Putamen (tissue), 1 donor: Measurements from ENCODE around the gene PDYN.
A peak's percentile ranks its signal among the peaks of the same experiment; 100 is the strongest.

Source experiments
- DNase-seq: peaks from one replicate; pipeline ENCODE4 v3.0.0-alpha.2; 2016; ENCODE audit warnings: low spot score

PDYN gene

DNA sequence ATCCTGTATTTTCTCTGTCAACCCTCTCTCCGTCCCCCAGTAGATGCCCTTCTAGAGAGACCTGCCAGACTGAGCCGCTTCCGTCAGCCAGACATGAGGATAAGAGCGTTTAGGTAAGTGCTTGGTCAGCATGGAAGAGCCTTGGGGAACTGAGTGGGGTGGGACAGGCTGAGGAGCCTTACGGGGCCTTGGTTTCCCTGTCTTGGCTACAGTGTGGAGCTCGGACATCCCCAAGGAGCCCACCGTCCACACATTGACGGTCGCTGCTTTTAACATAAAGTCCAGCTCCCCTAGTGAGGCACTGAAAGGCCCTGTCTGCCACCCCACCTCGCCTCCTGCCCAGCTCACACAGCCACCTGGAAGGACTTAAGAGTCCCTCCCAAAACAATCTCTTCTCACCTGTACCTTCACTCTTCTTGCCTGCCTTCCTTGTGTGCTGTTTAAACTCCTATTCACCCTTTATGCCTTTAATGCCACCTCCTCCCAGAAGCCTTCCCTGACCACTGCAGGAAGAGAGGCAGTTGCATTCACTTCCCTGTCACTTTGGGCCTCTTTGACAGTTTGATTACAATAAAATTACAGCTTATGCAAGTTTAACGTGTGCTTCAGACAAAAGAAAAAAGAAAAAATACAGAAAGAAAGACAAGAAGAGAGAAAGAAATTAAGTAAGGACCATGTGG is 42.3 kb downstream of the PDYN start:
- no peak for DNase-seq

DNA sequence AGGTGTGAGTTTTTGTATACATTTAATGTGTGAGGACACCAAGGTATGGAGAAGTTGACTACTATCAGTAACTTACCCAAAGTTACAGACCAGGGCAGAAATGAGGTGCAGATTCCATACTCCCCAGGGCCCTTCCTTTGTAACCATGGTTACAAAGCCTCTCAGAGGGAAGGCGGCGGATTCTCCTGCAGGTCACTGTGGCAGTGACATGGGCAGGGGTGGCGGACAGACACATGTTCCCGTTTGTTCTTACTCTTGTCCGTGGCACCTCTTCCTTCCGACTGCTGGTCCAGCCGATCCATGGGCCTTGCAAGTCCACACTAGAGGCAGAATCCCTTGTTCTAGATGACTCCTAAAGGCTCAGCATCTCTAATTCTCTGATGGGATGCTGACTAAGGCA is 43.0 kb downstream of the PDYN start:
- no peak for DNase-seq

DNA sequence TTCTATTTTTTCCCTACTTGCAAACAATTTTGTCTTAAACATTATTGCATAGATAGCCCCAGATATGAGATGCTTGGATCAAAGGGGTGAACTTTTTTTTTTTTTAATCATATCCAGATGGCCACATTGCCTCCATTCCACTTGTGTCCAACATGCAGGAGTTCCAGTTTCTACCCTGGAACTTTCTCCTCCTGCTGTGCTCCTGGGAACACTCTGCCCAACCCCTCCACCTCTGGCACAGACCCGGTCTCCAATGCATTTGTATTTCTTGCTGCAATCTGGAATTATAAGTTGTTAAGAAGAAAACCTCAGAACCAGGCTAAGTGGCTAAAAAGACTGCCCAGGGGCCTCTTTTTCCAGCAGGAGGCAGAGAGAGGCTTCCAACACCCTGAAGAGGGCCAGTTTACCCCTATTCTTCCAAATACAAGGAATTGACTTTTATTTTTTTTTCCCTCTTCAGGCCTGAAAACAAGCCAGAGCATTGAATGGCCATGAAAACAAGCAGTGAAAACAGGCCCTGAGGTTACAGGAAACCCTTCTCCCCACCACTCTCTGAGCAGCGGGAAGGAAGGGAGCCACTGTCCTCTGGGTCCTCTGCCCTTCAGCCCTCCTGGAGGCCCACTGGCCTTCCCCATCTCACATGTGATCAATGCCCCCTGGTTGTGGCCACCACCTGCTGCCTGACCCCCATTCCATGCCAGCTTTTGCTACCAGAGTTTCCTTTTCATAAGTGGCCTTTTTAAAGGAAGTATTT is 44.3 kb downstream of the PDYN start:
- DNase-seq, result peak; percentile 52

DNA sequence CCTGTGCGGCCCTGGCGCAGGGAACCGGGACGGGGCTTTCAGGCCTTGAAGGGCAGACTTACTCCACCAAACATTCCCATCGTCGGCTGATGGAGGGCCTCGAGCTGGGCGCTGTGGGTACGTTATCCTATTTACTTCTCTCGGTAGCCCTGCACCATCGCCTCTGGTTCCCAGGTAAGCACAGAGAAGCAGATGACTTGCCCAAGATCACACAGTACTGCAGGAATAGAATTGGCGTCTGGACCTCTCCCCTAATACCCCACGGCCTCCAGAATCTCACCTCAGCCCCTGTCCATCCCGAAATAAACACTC is 46.4 kb downstream of the PDYN start:
- DNase-seq, result no peak

DNA sequence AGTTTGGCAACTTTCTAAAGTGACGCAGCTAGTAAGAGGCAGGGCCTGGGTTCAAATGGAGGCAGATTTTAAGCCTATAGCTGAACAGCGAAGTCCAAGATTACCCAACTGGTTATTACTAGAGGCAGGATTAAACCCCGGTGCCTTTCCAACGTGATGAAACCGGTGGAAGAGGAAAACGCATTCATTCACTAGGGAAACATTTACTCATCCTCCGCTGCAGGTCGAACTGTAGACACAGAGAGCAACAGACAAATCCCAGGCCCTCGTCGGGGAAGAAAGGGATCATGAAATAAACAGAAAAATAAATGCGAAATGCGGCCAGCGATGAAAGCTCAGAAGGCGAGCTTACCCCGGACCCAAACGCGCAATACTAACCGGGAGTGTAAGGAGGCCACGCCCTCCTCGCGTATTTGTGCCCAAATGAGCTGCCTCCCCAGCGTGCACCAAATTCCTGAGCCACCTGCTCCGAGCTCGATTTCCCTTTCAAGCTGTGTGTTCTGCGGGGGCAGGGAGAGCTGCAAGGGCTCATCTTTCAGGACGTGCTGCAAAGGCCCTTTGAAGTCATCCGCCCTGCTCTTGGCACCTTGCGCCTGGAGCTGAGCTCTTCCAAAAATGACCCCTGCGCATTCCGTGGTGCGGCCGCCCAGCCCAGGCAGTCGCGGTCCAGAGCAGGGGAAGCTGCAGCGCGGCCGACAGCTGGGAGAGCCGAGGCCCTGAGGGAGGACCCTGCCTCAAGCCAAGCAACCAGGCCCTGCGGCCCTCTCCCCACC is 46.9 kb downstream of the PDYN start:
- peak; percentile 33 for DNase-seq

DNA sequence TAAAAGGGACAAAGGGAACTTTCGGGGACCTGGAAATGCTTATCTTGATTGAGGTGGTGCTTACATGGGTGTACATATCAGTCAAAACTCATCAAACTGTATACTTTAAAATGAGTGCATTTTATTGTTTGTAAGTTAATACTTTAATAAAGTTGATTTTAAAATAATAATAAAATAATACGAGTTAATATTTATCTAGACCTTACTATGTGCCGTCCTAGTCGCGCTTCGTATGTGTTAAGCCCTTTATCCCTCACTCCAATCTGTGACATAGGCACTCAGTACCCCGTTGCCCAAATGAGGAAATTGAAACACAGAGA is 47.5 kb downstream of the PDYN start:
- DNase-seq, result no peak

DNA sequence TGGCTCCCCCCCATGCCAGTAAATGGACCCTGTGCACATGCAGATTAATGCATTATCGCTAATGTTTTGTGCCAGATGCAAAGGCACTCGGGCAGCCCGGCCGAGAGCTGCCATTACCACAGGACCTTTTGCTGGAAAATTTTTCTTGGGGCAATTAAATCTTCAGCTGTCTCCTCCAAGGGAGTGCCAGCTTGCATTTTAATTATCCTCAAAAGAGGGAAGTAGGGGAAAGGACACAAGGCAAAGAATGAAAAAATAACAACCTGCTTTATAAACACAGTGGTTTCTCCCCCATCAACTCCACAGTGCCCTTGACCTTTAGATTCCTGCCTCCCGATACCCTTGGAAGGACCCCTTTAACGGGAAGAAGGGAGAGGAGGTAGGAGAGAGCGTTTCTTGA is 48.2 kb downstream of the PDYN start:
- no peak for DNase-seq

DNA sequence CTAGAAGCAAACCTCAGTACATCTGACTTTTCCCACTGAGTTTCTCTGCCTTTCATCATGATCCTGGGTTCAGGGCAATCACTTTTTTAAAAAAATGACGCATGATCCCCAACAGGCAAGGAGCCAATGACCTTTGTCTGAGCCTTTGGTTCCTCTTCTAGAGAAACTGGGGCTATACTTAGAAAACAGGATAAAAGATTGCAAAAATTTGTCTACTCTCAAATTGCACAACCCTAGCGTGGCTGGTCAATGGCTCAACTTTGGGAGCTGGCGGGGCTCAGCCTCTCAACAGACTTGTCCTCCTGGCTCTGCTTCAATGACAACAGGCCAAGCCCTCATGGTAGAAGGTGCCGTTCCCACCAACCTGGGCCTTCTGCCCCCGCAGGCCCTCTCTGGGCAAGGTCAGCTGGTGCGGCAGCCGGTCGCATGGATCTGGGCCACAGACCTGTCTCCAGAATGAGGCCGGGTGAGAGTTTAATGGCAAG is 48.7 kb downstream of the PDYN start:
- DNase-seq, result peak; percentile 56

DNA sequence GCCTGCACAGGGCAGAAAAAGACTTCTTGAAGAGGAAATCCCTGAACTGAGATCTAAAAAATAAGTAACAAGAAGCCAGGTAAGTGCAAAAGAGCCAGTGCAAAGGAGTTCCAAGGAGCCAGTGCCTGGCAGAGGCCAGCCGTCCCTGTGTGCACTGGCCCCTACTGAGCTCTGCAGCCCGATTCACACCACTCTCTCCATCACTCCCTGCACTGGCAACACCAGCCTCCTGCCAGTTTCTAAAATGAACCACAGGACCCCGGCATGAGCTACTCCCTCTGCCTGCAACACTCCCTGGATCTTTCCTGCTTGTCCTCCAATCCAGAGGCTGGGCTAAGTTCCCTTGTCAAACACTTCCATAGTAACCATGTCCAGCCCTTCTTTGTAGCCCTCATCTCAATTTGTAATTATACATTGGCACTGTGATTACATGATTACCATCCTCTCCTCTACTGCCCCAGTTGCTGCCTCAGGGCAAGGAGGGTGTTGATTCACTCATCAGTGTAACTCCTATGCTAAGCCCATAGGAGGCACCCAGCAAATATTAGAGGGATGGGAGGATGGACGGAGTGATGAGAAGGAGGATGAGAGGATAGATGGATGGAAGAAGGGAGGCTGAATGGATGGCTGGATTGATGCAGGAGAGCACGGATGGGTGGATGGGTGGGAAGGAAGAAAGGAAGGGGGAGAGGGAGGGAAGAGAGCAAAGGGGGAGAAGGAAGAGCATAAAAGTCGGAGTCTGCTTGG is 49.3 kb downstream of the PDYN start:
- no peak for DNase-seq

DNA sequence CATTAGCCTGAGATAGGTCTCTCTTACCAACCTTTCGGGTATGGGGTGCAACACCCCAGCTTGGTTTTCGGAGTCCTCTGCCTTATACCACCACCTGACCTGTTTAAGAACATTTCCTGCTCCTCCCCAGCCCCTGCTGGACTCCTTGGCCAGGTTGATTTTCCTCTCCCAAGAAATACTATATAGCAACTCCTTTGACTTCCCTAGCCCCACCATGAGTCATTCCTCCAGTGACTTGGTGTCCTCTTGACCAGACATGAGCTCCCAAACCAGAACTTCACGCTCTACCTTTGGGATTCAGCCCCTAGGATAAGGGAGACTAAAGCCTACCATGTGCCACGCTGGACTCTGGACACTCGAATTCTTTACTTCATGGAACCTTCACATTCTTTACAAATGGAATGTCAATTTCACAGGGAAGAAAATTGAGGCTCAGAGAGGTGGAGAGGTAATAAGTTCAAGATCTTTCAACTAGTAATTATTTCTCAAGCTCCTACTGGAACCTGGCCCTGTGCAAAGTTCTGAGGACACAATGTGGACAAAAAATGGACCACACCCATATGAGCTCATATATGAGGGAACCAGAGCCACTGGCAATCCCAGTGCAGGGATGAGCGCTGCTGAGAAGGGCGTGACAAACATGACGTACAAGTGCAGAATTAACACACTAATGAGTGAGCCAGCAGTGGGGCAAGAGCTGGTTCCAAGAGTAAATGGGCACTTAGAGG is 50.4 kb downstream of the PDYN start:
- DNase-seq, result no peak

DNA sequence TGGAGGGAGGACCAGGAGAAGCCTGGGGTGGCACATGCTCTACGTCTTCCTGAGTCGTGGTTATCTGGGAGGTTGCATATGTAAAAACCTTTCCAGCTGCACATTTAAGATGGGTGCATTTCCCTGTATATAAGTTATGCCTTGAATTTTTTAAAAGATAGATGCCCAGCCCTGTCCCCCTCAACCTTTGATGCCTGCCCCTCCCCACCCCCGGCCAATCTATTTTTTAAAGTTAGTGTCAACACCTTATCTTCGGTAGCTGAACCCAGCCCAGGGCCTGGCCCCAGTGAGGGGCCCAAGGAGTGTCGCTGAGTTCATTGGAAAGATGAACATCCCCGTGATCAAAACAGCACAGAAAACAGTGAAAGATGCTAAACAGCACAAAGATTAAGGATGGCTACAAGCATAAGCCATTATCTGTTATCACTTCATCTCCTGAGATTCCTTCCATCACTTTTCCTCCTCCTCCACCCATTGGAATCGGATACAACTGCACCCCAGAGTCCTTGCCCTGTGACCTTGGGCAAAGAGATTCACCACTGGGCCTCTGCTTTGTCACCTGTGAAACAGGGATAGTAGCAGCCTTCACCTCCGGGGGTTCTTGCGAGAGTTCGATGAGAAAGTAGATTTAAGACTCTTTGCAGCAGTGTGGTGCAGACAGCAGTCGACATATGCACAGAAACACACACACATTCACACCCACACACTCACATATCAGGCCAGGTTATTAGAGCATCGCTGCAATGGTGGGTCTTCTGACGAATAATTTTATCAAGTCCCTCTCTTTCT is 51.2 kb downstream of the PDYN start:
- no peak for DNase-seq

DNA sequence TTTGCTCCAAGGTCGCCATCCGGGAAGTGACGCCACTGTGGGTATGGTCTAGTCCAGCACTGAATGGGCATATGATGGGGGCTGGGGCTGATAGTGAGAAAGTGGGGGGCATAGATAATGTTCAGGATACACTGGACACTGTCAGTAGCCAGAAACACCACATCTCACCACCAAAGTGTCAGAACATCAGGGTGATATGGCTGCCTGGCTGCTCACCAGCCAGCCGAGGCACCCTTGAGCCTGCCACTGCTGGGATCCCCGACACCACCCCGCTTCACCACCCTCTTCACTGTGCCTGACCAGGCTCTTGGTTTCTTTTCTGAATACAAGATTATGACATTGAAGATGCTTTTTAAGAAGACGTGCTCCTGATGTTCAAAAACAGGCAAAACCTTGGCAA is 51.8 kb downstream of the PDYN start:
- no peak for DNase-seq

DNA sequence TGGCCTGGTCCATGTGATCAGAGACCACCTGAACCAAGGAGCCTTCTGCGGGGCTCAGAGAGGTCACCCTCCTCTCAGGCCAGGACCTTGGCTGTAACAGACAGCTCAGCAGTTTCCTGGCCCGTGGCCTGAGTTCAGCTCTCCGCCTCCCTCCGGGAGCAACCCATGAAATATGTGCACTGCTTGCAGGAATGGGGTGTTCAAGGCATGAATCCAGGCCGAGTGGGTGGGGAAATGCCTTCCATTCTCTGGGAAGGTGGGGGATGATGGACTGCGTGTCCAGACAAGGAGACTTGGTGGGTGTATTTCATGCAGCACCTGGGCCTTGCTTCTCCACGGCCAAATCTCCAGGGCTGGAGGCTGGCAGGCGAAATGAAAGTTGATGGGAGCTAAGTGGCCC is 52.6 kb downstream of the PDYN start:
- DNase-seq, result no peak

DNA sequence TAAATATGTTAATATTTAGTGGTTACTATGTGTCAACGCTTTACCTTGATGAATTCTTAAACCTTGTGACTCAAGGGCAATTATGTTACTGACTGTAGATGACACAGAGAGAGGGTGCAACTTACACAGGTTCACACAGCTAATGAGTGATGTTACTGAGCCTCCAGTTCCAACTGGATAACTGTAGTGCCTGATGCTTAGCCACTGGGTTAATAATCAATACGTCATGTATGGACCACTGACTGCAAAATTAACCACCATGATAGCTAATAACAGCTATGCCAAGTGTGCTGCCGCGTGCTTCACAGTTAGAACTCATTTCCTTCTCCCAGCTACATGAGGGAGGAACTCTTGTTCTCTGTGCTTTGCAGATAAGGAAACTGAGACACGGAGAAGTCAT is 53.3 kb downstream of the PDYN start:
- DNase-seq, result no peak

DNA sequence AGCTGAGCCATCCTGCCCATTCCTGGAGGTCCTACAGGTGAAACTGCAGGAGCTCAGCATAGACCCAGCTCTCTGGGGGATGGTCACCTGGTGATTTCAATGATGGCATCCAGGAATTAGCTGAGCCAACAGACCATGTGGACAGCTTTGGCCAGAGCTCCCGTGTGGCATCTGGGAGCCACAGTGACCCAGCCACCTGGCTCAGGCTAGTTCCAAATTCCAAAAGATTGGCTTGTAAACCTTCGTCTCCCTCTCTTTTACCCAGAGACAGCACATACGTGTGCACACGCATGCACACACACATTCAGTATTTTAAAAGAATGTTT is 54.6 kb downstream of the PDYN start:
- no peak for DNase-seq

DNA sequence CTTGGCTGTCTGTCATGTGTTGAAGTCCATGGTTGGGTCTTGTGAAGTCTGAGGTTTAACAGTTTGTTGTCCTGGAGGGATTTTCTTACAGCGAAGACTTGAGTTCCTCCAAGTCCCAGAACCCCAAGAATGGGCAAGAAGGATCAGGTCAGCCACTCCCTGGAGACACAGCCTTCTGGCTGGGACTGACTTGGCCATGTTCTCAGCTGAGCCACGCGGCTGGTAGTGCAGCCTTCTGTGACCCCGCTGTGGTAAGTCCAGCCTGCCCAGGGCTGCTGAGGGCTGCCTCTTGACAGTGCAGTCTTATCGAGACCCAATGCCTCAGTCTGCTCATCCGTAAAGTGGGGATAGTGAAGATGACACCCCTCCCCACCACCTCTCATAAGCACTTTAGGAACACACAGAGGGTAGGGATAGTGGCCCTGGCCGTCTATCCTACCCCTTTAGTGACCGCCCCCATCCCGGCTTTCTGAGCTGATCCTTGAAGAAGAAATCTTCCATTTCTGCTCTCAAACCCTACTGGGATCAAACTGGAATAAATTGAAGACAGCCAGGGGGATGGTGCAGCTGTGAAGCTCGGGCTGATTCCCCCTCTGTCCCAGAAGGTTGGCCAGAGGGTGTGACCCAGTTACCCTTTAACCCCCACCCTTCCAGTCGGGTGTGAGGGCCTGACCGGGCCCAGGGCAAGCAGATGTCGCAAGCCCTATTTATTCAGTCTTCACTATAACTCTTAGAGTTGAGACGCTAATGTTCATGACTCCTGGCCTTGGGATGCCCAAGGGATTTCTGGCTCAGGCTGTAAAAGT is 55.2 kb downstream of the PDYN start:
- DNase-seq, result no peak

DNA sequence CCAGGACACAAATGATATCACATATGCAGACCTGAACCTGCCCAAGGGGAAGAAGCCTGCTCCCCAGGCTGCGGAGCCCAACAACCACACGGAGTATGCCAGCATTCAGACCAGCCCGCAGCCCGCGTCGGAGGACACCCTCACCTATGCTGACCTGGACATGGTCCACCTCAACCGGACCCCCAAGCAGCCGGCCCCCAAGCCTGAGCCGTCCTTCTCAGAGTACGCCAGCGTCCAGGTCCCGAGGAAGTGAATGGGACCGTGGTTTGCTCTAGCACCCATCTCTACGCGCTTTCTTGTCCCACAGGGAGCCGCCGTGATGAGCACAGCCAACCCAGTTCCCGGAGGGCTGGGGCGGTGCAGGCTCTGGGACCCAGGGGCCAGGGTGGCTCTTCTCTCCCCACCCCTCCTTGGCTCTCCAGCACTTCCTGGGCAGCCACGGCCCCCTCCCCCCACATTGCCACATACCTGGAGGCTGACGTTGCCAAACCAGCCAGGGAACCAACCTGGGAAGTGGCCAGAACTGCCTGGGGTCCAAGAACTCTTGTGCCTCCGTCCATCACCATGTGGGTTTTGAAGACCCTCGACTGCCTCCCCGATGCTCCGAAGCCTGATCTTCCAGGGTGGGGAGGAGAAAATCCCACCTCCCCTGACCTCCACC is 56.4 kb downstream of the PDYN start:
- no peak for DNase-seq

DNA sequence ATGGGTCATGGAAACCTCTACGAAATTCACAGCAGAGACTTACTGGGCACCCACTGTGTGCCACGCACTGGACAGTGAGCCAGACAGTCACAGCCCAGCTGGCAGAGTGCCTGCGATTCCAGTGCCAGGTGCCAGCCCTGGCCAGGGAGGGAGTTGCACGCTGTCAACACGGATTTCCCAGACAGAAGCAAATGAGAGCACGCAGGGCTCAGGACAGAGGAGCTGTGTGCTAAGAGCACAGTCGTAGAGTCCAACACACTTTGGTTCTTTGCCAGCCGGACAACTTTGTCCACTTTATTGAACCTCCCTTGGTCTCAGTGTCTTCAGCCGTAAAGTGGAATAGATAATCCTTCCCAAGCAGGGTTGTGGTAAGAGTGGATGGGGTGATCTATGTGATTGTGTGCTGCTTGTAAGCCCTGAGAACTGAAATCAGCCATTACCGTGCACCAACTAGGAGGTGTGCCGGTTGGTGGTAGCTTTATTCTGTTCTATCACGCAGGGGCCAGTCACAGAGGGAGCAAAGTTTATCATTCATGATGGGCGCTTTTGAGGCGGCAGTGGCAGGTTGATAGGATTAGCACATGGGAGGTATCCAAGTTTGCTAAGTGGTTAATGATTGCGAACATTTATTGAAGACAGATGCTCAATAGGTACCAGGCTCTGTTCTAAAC is 58.0 kb downstream of the PDYN start:
- DNase-seq, result peak; percentile 85
